GM19324 (cell line): ENCODE measurements around the gene WWP2.

Experiments
- ATAC-seq: cut with Tn5 transposase; IDR thresholded peaks from one replicate; pipeline ENCODE4 v1.9.1; 2021; ENCODE audit warnings: mild to moderate bottlenecking, moderate library complexity; ENCODE audit not compliant: unreplicated experiment, low FRiP score

Gene WWP2

DNA sequence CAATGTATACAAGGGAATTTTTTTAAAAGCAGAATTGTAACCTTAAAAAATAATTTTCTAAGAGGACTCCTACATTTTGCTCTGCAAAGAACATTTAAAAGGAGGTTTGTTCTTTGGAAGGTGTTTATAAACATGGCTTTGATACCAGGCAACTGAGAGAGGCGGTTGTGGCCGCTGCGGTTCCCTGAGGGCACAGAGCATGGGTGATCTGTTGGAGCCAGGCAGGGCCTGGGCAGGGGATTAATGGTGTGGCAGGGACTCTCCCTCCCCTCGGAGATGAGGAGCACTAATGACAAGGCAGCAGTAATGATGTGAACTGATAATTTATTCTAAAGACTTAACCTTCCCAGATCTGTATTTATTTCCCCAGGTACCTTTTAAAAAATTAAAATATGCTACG, 65.4 kb downstream of the WWP2 start:
- ATAC-seq: no peak

- ATAC-seq: no peak
Measured at GRCh38 chr16:69829338-69829737, 67.2 kb downstream of the WWP2 start.

GRCh38 chr16:69830146-69830533, 68.0 kb downstream of the WWP2 start:
- no peak for ATAC-seq

- no peak for ATAC-seq
Measured at GRCh38 chr16:69830534-69831211, 68.5 kb downstream of the WWP2 start.

GRCh38 chr16:69831212-69832123, 69.3 kb downstream of the WWP2 start:
- ATAC-seq: no peak

DNA sequence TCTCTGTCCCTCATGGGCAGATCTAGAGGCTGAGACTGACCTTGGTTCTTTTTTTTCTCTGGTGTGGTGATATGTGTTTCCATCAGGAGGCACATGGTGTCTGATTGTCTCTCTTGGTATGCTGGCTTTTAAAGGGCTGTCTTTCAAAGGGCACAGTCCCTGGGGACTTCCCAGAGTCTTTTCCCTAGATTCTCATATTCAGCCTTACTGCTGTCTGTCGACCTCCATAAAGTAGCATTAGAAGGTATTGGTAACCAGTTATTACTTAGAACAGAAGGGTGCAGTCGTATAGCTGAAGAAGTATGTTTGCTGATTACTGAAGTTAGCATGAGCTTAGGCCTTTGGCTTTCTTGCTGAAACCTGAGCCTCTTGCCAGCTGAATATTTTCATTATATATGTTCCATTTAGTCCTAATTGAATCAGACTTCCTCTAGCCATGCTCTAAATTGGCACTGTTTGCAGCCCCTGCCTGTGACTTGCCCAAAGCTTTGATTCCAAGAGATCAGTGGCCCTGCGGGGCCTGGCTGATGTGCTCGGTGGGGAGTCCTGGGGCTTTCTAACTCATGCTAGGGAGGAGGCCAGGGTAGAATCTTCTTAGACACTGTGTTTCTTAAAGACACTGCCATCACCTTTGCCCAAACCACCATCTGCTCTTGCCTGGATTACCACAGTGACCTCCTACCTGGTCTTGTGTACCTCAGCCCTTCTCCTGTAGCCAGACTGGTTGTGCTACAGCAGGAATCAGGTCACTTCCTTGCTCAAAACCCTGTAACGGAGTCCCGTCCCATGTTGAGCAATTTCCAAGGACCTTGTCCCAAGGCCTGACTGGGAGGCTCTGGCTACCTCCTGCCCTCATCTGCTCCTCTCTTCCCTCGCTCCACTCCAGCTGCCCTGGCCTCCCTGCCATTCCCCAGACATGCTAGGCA, 71.5 kb downstream of the WWP2 start:
- ATAC-seq: no peak

DNA sequence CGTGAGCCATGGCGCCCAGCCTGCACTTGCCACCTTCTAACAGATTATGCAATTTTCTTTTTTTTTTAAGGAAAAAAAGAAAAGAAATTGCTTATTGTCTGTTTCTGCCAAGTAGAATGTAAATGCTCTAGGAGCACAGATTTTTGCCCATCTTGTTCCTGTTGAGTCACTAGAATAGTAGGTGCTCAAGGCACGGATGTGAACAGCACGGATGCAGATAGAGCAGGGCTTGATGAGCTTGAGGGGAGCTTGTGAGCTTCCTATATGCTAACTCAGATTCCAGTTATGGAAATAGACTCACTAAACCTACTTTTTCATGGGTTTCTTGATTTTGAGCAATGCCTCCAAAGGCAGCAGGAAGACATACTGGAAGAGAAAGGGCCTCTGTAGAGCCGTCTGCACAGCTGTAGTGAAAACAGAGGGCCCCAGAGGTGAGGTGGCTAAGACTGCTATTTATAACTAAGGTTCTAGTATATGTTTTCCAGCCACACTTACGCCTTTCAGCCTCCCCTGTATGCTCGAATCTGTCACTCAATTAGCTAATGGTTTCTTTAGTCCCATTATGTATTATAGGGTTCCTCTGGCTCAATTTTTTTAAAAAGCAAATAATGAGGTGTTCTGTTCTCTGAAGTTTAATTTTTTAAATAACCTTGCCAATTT, 72.8 kb downstream of the WWP2 start:
- ATAC-seq: no peak

GRCh38 chr16:69836257-69836656, 74.1 kb downstream of the WWP2 start:
- ATAC-seq: no peak

GRCh38 chr16:69837380-69837779, 75.2 kb downstream of the WWP2 start:
- no peak for ATAC-seq

- no peak for ATAC-seq
Measured at GRCh38 chr16:69838489-69838888, 76.4 kb downstream of the WWP2 start.

- ATAC-seq: no peak
Measured at GRCh38 chr16:69839240-69839688, 77.1 kb downstream of the WWP2 start.

DNA sequence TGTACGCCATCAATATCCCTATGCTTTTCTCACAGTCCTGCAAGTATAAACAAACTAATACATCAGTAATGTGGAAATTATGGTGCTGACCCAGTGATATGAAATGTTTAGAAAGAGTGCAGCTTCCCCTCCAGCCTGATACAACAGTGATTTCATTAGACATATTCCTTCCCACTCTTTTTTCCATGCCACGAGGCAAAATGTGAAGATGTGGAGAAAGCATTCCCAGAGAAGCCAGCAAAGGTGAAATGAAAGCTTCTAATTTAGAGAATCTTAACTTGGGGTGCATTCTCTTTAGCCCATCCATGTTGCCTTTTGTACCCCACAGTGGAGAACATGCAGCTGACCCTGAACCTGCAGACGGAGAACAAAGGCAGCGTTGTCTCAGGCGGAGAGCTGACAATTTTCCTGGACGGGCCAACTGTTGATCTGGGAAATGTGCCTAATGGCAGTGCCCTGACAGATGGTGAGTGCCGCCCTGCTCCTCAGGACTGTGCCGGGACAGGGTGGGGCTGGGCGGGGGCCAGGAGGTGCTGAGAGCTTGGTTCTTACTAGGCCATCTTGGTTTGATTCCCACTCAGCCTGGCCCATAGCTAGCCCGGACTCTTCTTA, 77.8 kb downstream of the WWP2 start:
- ATAC-seq: no peak

- ATAC-seq: no peak
Measured at GRCh38 chr16:69840975-69841374, 78.8 kb downstream of the WWP2 start.

GRCh38 chr16:69844441-69844840, 82.3 kb downstream of the WWP2 start:
- ATAC-seq: no peak

- ATAC-seq: no peak
Measured at GRCh38 chr16:69845181-69845580, 83.0 kb downstream of the WWP2 start.

DNA sequence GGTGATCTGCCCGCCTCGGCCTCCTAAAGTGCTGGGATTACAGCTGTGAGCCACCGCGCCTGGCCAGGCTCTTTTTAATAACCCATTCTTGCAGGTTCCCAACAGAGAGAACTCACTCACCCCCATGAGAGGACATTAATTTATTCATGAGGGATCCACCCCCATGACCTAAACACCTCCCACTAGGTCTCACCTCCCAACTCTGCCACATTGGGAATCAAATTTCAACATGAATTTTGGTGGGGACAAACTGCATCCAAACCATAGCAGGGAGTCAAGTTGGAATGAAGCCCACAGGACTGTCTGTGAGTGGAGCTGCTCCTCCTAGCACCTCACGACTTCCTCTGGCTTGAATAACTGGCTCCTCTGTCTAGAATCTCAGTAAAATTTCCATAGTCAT, 85.5 kb downstream of the WWP2 start:
- ATAC-seq: no peak

GRCh38 chr16:69848637-69849545, 86.8 kb downstream of the WWP2 start:
- ATAC-seq: no peak

- no peak for ATAC-seq
Measured at GRCh38 chr16:69851491-69852240, 89.5 kb downstream of the WWP2 start.
